ENCODE measurements around the gene PABPN1.
"Not testable (repeated sequence)": the region's sequence is repeated elsewhere in the genome, so short reads cannot be mapped to it uniquely, and the experiment has no call there.

PABPN1 gene

DNA sequence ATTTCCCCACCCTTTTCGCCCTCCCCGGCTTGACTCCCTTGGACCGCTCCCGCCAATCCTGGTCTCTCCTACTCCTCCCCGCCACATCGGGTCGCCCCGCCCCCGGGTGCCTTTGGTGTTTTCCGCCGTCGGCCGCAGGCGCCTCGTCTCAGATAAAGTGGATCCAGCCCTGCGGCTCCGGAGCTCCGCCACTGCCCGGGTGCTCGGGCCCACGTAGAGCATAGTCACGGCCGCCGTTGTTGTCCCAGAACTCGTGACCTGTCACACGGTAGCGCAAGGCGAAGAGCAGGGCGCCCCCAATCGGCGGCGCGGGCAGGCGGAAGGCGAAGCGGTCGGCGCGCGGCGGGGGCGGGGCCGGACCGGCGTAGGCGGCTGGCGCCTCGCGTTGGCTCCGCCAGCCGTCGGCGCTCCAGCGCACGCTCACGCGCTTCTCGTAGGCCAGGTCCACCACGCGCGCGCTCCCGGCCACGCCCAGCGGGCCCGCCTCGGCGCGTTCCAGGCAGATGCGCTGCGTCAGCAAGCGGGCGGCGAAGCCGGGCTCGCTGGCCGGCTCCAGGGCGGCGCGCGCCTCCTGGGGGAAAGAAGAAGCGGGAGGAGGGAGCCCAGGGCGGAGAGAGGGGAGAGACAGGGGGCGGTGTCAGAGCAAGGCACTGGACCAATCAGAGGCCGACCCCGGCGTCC lies 19.8 kb upstream of the PABPN1 start:
- no peak for FAIRE-seq

DNA sequence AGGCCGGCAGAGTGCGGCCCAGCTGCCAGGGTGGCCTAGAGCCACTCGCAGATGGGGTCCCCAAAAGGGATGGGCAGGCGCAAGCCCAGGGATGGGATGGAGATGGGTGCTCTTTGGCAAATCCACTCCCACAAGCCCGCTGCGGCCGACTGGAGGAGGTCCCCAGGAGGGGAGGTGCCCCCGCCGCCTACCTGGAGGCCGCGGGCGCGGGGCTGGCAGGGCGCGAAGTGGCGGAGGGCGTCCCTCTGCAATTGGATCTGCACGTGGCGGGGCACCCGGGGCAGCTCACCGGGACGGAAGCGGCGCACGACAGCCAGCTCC lies 19.3 kb upstream of the PABPN1 start:
- no peak for FAIRE-seq

DNA sequence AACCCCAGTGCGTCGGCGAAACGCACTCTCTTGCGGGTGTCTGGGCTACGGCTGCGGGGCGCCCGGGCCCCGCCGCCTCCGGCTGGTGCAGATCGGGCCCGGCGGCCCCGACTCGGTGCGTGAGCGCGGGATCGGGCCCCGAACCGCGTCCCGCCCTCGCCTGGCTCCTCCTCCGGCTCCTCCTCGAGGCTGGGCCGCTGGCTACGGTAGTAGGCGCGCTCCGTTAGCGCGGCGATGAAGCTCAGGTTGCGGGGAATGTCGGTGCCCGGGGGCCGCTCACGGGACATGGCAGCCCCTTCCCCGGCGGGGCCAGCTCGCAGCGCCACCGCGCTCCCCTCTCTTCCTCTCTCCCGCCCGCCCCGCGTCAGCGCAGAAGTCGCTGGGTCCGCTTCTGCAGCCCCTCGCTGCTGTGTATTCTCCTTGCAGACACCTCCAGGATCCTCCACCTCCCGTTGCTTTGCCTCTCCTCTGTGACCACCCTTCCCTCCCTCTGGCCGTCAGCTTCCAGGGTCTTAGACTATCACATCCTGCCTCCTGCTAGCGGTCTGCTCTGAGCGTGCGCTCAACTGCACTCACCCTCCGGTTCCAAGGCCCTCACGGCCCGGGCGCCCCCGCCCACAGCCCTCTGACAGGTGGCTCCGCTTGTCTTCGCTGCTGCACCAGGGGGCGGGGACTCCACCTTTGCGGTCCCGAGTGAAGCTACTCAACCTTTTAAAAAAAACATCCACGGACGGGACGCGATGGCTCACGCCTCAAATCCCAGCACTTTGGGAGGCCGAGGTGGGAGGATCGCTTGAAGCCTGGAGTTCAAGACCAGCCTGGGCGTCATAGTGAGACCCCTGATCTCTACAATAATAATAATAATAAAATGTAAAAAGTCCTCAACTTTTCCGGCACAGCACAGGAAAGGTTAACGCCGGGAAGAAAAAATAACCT lies 18.7 kb upstream of the PABPN1 start, which contains the start of gene PPP1R3E:
PPP1R3E (minus strand) TSS at position 570 of the 936 bp plus-strand sequence; CDS start at position 287, 283 bp downstream.
- no peak for FAIRE-seq

DNA sequence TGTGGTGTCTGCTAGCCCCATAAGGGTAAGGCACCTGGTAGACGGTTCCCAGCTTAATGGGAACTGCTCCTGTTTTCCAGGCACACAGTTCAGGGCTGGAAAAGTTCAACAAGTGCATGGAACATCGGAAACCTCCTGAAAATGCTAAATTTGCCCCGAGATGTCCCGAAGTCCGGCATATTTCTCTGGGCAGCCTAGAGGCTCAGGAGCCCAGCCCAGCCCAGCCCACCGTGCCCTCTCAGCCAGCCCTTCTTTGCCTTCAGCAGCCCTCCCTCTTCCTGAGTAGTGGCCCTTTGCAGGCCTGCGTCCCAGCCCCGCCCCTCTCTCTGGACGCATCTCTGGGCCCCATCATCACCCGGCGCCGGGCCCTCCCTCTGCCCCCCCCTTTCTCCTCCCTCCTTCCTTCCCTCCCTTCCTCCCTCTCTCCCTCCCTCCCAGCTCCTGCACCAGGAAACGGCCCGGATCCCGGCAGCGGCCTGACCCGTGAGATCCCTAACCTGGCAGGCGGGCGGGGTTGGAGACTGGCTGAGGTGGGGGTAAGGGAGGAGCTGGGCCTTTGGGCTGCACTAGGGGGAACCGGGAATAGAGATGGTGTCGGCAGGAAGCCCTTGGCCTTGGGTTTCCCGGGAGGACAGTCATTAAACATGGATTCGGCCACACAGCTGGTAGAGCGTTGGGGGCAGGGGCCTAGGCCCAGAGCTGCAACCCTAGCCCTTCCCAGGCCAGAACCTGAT lies 14.7 kb upstream of the PABPN1 start, which contains the start of gene BCL2L2:
BCL2L2 (plus strand) TSS at position 422 of the 734 bp plus-strand sequence. CDS start 935 bp downstream, outside the sequence.
- FAIRE-seq = no peak

DNA sequence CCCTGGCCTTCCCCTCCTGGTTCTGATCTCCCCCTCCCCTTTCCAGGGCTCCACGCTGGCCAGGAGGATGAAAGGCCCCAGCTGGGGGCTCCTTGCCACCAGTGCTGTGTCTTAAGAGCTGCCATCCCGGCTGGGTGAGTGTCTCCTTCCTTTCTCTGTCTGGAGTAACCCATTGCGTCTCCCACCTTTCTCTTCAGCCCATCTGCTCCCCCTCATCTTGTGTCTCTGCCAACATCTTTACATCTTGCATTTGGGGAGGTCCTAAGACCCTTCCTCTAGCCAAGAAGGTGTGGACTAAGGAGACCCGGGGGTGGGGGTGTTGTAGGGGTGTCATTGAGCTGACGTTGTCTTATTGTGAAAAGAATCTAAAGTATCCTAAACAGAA lies 14.1 kb upstream of the PABPN1 start:
- FAIRE-seq = no peak

DNA sequence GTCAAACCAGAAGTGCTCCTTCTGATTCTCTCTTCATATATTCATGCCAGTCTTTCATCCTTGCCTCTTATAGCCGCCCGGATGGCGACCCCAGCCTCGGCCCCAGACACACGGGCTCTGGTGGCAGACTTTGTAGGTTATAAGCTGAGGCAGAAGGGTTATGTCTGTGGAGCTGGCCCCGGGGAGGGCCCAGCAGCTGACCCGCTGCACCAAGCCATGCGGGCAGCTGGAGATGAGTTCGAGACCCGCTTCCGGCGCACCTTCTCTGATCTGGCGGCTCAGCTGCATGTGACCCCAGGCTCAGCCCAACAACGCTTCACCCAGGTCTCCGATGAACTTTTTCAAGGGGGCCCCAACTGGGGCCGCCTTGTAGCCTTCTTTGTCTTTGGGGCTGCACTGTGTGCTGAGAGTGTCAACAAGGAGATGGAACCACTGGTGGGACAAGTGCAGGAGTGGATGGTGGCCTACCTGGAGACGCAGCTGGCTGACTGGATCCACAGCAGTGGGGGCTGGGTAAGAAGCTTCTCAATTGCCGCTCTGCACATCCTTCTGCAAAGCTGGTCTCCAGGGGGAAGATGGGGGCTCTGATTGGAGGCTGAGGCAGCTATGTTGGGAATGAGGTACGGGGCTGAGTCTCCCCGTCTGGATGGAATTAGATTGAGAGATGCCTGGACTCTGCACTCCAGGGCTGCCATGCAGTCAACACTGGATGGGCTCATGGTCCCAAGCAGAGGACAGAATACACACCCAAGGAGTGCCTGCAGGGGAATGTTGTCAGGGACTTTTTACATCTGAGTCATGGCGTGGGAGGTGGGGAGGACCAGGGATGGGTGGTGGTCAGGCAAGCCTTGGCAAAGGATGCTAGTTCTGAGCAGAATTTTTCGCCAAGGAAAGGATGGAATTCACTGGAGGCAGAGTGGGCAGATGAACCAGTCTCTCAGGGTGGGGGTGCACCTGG lies 13.3 kb upstream of the PABPN1 start:
- no peak for FAIRE-seq

DNA sequence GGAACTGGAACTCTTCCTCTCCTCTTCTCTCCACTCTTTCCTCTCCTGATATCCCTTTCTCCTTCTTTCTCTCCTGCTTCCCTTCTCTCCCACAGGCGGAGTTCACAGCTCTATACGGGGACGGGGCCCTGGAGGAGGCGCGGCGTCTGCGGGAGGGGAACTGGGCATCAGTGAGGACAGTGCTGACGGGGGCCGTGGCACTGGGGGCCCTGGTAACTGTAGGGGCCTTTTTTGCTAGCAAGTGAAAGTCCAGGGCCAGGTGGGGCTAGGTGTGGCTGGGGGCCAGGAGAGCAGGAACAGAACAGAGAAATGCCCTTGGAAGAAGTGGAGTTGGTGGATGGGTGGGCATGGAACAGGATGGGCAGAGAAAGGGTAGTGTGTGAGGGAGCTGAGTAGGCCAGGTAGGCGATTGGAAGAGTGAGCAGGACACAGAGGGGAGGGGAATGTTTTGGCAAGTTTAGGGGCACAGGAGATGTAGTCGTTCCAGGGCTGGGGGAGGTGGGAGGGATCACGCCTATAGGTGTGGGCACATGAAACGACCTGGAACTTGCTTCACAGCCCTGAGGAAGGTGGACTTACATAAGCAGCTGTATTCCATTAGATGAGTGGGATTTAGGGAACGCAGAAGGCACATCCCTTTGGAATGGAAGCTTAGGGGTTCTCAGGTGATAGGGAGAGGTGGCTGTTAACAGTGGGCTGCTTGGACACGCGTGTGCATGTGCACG lies 12.4 kb upstream of the PABPN1 start:
- FAIRE-seq = no peak

DNA sequence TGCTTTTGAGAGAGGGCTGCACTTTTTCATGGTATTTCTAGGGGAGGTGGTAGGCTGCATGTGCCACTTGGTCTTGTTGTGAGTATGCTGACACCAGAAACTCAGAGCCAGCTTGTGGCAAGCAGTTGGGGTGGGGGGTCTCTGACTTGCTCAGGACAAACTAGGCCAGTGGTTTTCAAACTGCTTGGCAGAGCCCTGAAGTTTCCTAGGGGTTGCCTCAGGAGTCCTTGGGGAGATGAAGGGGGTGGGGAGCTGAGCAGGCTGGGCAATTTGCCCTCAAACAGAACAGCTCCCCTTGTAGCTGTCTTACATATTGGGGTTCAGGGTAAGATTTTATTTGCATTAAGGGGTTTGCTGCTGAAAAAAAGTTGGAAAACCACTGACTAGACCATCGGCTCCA lies 10.7 kb upstream of the PABPN1 start:
- FAIRE-seq = no peak

DNA sequence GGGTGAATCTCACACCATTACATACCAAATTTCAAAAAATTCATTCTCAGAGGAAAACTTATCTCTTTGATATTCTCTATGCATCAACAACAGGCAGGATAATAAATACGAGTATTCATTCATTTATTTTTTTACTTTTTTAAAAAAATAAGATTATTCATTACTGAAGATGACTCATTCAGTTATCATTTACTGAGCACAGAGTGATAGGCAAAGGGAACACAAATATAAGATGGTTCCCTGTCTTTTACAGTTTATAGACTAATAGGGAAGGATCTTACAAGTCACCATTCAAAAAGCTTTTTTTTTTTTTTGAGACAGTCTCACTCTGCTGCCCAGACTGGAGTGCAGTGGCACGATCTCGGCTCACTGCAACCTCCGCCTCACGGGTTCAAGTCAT lies 5.0 kb upstream of the PABPN1 start:
- FAIRE-seq = no peak

DNA sequence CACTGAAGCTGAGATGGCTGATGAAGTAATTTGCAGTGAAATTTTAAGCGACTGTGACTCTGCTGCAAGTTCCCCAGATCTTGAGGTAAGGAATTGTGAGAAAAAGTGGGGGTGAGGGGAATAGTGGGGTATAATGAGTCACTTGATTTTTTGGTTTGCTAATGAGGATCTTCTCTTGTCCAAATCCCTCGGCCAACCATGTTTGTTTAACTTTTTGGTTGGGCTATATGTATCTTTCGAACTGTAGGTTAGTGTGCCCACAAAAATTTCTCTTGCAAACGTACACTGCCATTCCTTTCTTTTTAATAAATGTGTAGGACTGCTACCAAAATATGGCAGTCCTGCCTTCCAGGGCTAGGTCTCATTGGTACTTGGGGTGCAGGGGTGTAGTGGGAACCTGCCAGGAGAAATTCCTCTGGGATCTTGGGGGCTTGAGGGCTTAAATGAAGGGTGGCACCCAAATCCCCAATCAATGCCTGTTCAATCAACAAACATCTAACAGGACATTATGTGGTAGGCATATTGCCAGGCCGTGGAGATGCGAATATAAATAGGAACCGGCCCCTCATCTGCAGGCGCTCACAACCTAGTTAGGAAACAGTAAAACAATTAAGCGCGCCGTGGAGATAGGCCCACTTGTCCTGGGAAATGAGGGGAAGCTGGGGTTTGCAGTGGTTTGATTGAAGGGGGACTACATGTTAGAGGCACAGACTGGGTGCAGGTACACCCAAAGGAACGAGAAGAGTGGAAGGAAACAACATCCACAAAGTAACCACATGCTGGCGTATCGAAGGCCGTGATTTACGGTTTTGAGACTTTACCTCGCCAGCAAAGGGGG lies 1.3 kb upstream of the PABPN1 start:
- FAIRE-seq = no peak

DNA sequence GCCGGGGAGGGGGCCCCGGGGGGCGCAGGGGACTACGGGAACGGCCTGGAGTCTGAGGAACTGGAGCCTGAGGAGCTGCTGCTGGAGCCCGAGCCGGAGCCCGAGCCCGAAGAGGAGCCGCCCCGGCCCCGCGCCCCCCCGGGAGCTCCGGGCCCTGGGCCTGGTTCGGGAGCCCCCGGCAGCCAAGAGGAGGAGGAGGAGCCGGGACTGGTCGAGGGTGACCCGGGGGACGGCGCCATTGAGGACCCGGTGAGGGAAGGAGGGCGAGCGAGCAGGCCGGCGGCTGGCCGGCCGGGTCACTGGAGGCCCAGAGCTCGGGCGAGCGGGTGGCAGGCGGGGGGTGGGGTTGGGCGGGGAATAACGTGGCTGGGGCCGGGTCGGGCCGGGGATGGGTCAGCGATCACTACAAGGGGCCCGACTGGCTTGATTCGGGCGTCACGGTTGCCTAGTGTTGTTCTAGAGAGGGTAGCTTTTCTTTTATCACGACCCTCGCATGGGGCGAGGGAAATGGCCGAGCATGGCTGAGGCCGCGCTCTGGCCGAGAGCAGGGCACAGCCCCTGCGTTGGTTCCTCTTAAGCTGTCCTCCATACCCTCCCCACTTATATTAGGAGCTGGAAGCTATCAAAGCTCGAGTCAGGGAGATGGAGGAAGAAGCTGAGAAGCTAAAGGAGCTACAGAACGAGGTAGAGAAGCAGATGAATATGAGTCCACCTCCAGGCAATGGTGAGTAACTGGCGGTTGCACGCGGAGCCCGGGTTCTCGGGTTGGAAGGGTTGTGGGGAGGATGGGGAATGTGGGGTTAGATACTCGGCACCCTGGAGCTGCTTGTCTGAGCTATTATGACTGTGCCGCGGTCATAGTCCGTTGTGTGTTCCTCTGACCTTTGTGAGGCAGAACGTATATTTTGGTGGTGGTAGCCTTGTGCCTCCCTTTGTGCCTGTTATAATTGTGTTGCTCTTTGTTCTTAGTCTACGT lies 603 bp downstream of the PABPN1 start:
- no peak for FAIRE-seq

DNA sequence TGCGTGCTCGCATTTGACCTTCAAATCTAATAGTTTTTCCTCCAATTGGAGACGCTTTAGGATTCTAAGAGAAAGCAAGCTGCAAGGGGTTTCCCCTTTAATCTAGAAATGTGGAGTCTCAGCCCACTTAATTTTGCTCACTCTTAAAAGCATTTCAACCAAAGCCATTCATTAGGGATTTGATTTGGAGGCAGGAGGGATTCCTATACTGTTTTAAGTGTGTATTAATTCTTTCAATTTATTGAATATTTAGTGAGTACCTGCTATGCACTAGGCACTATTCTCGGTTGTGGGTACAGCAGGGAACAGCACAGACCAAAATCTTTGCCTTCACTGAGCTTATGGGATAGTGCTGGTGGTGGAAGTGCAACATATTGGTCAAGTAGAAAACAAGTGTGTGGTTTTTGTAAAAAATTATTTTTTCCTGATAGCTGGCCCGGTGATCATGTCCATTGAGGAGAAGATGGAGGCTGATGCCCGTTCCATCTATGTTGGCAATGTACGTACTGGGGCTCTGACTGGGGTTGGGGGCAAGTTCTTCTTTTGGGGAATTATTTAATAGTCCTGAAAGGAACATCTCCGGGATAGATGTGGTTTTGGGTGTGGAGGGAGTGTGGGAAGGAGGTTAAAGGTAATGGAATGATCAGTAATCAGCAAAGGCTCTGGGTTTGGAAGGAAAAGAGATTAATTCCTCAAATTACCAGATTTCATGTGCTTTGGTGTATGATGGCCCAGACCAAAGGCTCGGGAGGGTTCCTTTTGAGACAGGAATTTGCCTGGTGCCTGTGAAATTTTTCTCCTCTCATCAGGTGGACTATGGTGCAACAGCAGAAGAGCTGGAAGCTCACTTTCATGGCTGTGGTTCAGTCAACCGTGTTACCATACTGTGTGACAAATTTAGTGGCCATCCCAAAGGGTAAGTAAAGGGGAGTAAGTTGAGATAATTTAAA lies 1.6 kb downstream of the PABPN1 start:
- no peak for FAIRE-seq

DNA sequence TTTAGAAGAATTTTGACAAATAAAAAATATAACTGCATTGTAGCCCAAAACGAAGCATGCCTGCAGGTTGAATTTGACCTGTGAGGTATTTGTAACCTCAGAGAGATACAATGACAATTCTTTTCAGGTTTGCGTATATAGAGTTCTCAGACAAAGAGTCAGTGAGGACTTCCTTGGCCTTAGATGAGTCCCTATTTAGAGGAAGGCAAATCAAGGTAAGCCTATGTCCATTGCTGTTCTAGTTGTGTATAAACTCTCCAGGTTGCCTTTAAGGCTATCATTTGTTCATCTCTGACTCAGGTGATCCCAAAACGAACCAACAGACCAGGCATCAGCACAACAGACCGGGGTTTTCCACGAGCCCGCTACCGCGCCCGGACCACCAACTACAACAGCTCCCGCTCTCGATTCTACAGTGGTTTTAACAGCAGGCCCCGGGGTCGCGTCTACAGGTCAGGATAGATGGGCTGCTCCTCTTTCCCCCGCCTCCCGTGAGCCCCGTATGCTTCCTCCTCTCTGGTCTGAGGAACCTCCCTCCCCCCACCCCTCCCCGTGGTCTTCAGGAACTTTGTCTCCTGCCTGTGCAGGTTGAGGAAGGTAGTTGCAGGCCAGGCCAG lies 2.7 kb downstream of the PABPN1 start:
- no peak for FAIRE-seq

DNA sequence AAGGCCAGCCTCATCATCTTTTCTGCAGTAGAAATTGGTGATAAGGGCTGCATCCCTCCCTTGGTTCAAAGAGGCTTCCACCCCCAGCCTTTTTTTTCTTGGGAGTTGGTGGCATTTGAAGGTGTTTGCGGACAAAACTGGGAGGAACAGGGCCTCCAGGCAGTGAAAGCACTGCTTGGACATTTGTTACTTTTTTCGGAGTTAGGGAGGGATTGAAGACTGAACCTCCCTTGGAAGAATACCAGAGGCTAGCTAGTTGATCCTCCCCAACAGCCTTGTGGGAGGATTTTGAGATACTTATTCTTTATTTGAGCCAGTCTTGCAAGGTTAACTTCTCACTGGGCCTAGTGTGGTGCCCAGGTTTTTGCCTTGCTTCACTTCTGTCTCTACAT lies 3.2 kb downstream of the PABPN1 start:
- FAIRE-seq = no peak

DNA sequence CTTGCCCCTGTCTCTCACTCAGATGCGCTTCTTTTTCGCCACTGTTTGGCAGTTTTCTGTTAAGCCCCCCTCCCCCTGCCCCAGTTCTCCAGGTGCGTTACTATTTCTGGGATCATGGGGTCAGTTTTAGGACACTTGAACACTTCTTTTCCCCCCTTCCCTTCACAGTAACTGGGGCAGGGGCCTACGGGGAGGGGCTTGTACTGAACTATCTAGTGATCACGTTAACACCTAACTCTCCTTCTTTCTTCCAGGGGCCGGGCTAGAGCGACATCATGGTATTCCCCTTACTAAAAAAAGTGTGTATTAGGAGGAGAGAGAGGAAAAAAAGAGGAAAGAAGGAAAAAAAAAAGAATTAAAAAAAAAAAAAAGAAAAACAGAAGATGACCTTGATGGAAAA lies 3.7 kb downstream of the PABPN1 start:
- no peak for FAIRE-seq

DNA sequence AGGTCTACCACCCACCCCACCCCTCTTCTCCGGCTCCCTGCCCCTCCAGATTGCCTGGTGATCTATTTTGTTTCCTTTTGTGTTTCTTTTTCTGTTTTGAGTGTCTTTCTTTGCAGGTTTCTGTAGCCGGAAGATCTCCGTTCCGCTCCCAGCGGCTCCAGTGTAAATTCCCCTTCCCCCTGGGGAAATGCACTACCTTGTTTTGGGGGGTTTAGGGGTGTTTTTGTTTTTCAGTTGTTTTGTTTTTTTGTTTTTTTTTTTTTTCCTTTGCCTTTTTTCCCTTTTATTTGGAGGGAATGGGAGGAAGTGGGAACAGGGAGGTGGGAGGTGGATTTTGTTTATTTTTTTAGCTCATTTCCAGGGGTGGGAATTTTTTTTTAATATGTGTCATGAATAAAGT lies 4.5 kb downstream of the PABPN1 start:
- not testable (repeated sequence) for FAIRE-seq

DNA sequence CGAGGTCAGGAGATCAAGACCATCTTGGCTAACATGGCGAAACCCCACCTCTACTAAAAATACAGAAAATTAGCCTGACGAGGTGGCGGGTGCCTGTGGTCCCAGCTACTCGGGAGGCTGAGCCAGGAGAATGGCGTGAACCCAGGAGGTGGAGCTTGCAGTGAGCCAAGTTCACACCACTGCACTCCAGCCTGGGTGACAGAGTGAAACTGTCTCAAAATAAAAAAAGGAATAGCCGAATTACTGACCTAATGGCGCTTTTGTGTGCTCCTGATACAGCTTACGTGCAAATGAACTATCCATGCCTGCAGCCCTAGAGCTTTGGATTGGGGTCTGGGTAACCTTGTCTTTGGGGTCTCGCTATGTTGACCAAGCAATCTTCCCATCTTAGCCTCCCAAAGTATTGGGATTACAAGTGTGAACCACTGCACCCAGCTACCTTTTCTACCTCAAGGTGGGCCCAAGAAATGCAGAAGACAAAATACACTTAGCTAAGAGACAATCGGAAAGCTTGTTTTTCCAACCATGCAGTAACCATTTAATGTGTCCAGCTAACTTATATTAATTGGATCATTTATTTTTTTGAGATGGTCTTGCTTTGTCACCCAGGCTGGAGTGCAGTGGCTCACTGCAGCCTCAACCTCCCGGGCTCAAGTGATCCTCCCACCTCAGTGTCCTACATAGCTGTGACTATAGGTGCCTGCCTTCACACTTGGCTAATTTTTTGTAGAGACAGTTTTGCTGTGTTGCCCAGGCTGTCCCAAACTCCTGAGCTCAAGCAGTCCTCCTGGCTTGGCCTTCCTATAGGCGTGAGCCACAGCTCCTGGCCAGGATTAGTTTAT lies 5.5 kb downstream of the PABPN1 start:
- no peak for FAIRE-seq

All from A204.1 (cell line).